Measurements from ENCODE around the gene LRIG2.

DNA sequence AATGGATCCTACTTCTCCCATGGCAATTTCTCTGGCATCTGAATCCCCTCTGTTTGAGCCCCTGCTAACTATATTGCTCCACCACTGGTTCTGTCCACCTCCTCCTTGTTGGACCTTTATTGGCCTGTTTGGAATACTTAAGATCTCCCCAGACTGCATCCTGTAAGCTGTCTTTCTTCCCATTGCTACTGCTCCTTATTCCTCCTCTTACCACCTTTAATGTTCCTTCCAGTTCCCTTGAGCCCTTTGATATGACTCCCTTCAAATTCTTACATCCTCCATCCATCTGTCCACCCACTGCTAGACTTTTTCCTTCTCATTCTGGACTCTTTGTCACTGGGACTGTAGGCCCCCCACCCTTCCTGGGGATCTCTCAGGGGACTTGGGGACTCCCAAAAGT lies 31.0 kb downstream of the LRIG2 start:
- TF ChIP-seq, protein P1, sequence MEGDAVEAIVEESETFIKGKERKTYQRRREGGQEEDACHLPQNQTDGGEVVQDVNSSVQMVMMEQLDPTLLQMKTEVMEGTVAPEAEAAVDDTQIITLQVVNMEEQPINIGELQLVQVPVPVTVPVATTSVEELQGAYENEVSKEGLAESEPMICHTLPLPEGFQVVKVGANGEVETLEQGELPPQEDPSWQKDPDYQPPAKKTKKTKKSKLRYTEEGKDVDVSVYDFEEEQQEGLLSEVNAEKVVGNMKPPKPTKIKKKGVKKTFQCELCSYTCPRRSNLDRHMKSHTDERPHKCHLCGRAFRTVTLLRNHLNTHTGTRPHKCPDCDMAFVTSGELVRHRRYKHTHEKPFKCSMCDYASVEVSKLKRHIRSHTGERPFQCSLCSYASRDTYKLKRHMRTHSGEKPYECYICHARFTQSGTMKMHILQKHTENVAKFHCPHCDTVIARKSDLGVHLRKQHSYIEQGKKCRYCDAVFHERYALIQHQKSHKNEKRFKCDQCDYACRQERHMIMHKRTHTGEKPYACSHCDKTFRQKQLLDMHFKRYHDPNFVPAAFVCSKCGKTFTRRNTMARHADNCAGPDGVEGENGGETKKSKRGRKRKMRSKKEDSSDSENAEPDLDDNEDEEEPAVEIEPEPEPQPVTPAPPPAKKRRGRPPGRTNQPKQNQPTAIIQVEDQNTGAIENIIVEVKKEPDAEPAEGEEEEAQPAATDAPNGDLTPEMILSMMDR (IDR thresholded peaks at IDR 0.05; ENCODE audit: poor library complexity), result no peak
- TF ChIP-seq EZH2 (IDR thresholded peaks at IDR 0.05; ENCODE audit: borderline replicate concordance), result no peak

Data from hepatocyte (in vitro differentiated cells).